HepG2 (cell line): ENCODE data around the gene MACROD2.

ENCODE experiments used
- CTCF ChIP-seq: sonication (generic); formaldehyde crosslinking; IDR thresholded peaks from 2 replicates; pipeline ENCODE4 v1.5.0; 2020; ENCODE audit warnings: mild to moderate bottlenecking, missing genetic modification reagents, moderate library complexity
- HMG20A ChIP-seq: IDR thresholded peaks from 2 replicates; pipeline ENCODE4 v1.6.1; 2016; ENCODE audit warnings: borderline replicate concordance
- MXD1 ChIP-seq: sonication (generic); formaldehyde crosslinking; IDR thresholded peaks from 2 replicates; pipeline ENCODE4 v1.4.0; 2020; ENCODE audit warnings: mild to moderate bottlenecking, missing genetic modification reagents
- POLR2A ChIP-seq, 2 experiments: IDR thresholded peaks; 2 replicates each; pipeline ENCODE4 v1.6.1; 2011; ENCODE audit warnings: low read depth in 2 of 2, low read length in 2 of 2, mild to moderate bottlenecking in 1 of 2, moderate library complexity in 1 of 2; ENCODE audit not compliant: insufficient read depth in 1 of 2
- SIN3A ChIP-seq: IDR thresholded peaks from 2 replicates; pipeline ENCODE4 v1.6.1; 2011; ENCODE audit warnings: low read depth, mild to moderate bottlenecking, control low read depth, low read length, borderline replicate concordance
- SIN3B ChIP-seq: fragments of 150-350 bp; IDR thresholded peaks from 2 replicates; pipeline ENCODE4 v1.6.1; 2014; ENCODE audit warnings: low read length
- SRSF9 ChIP-seq: fragments of 200-400 bp; formaldehyde crosslinking; IDR thresholded peaks from 2 replicates; pipeline ENCODE4 v1.6.1; 2018; ENCODE audit warnings: borderline replicate concordance, mild to moderate bottlenecking, low read depth, low read length; ENCODE audit not compliant: insufficient read depth, poor library complexity, severe bottlenecking
- ZNF362 ChIP-seq: sonication (generic); formaldehyde crosslinking; IDR thresholded peaks from 2 replicates; pipeline ENCODE4 v1.4.0; 2020; ENCODE audit warnings: missing genetic modification reagents, mild to moderate bottlenecking, borderline replicate concordance
- ZNF740 ChIP-seq: sonication (generic); formaldehyde crosslinking; IDR thresholded peaks from 2 replicates; pipeline ENCODE4 v1.4.0; 2020; ENCODE audit warnings: missing genetic modification reagents
- TF ChIP-seq, protein P1 (sequence below): sonication (generic); formaldehyde crosslinking; IDR thresholded peaks from 2 replicates; pipeline ENCODE4 v1.4.0; 2020; ENCODE audit warnings: mild to moderate bottlenecking, missing genetic modification reagents
- TF ChIP-seq, protein P2 (sequence below): sonication (generic); formaldehyde crosslinking; IDR thresholded peaks from 2 replicates; pipeline ENCODE4 v1.4.0; 2020; ENCODE audit warnings: missing genetic modification reagents, borderline replicate concordance

DNA sequence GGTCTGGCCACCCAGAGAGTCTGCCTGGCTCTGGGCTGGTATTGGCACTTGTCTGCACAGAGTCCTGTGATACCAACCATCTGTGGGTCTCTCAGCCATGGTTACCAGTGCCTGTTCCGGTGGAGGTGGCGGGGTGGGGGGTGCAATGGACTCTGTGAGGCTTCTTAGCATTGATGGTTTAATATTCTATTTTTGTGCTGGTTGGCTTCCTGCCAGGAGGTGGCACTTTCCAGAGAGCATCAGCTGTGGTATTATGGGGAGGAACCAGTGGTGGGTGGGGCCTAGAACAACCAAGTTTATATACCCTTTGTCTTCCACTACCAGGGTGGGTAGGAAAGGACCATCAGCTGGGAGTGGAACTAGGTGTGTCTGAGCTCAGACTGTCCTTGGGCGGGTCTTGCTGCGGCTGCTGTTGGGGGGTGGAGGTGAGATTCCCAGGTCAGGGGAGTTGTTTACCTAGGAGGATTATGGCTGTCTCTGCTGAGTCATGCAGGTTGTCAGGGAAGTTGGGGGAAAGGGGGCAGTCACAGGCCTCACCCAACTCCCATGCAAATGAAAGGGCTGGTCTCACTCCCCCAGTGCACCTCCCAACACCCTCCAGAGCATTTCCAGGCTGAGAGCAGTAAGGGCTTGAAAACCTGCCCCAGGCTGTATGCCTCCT is 224.6 kb downstream of the MACROD2 start:
- TF ChIP-seq CTCF (no peak), POLR2A (IDR thresholded peaks at IDR 0.05; ENCODE audit: insufficient read depth in 1 of 2, low read depth in 2 of 2, low read length in 2 of 2) (no peak), ZNF740 (no peak), ZNF362 (CRISPR knock-in tag) (no peak), SRSF9 (no peak), SIN3B (no peak), MXD1 (CRISPR knock-in tag) (no peak), HMG20A (CRISPR knock-in tag) (no peak), SIN3A (no peak)
- TF ChIP-seq, protein P1, sequence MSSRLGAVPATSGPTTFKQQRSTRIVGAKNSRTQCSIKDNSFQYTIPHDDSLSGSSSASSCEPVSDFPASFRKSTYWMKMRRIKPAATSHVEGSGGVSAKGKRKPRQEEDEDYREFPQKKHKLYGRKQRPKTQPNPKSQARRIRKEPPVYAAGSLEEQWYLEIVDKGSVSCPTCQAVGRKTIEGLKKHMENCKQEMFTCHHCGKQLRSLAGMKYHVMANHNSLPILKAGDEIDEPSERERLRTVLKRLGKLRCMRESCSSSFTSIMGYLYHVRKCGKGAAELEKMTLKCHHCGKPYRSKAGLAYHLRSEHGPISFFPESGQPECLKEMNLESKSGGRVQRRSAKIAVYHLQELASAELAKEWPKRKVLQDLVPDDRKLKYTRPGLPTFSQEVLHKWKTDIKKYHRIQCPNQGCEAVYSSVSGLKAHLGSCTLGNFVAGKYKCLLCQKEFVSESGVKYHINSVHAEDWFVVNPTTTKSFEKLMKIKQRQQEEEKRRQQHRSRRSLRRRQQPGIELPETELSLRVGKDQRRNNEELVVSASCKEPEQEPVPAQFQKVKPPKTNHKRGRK (CRISPR knock-in tag), result no peak
- TF ChIP-seq, protein P2, sequence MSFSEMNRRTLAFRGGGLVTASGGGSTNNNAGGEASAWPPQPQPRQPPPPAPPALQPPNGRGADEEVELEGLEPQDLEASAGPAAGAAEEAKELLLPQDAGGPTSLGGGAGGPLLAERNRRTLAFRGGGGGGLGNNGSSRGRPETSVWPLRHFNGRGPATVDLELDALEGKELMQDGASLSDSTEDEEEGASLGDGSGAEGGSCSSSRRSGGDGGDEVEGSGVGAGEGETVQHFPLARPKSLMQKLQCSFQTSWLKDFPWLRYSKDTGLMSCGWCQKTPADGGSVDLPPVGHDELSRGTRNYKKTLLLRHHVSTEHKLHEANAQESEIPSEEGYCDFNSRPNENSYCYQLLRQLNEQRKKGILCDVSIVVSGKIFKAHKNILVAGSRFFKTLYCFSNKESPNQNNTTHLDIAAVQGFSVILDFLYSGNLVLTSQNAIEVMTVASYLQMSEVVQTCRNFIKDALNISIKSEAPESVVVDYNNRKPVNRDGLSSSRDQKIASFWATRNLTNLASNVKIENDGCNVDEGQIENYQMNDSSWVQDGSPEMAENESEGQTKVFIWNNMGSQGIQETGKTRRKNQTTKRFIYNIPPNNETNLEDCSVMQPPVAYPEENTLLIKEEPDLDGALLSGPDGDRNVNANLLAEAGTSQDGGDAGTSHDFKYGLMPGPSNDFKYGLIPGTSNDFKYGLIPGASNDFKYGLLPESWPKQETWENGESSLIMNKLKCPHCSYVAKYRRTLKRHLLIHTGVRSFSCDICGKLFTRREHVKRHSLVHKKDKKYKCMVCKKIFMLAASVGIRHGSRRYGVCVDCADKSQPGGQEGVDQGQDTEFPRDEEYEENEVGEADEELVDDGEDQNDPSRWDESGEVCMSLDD (CRISPR knock-in tag), result no peak
